Esophagus squamous epithelium (tissue), 4 donors: ENCODE measurements around the gene ARIH1.
"Not testable (repeated sequence)": the region's sequence is repeated elsewhere in the genome, so short reads cannot be mapped to it uniquely, and the experiment has no call there.

Experiments
- POLR2A ChIP-seq, 4 donors: fragments of 450-650 bp; IDR thresholded peaks; one replicate each; pipeline ENCODE4 v1.6.1; 2017; ENCODE audit warnings: antibody characterized with exemption in 4 of 4, mild to moderate bottlenecking in 4 of 4, moderate library complexity in 3 of 4
- TF ChIP-seq, protein P1 (sequence below), 6 experiments: fragments of 450-650 bp in 4 of 6; fragments of 200-600 bp in 2 of 6; sonication (generic) in 2 of 6; IDR thresholded peaks; one replicate each; pipeline ENCODE4 v1.5.1; 2016 to 2019; ENCODE audit warnings: antibody characterized with exemption in 6 of 6, mild to moderate bottlenecking in 4 of 6, moderate library complexity in 4 of 6

DNA sequence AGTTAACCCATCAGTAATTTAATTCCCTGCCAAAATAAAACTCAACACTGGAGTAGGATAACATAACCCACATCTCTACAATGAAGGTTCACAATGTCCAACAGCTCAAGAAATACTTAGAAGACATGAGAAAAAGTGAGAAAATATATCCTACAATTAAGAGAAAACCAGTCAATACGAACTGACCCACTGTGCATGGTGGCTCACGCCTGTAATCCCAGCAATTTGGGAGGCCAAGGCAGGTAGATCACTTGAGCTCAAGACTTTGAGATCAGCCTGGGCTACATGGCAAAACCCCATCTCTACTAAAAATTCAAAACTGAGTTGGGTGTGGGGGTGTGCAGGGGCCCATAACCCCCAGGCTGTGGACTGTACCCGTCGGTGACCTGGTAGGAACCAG, 149.7 kb downstream of the ARIH1 start:
- TF ChIP-seq POLR2A (IDR thresholded peaks at IDR 0.05) = not testable (repeated sequence)
- TF ChIP-seq, protein P1, sequence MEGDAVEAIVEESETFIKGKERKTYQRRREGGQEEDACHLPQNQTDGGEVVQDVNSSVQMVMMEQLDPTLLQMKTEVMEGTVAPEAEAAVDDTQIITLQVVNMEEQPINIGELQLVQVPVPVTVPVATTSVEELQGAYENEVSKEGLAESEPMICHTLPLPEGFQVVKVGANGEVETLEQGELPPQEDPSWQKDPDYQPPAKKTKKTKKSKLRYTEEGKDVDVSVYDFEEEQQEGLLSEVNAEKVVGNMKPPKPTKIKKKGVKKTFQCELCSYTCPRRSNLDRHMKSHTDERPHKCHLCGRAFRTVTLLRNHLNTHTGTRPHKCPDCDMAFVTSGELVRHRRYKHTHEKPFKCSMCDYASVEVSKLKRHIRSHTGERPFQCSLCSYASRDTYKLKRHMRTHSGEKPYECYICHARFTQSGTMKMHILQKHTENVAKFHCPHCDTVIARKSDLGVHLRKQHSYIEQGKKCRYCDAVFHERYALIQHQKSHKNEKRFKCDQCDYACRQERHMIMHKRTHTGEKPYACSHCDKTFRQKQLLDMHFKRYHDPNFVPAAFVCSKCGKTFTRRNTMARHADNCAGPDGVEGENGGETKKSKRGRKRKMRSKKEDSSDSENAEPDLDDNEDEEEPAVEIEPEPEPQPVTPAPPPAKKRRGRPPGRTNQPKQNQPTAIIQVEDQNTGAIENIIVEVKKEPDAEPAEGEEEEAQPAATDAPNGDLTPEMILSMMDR (IDR thresholded peaks at IDR 0.05) = not testable (repeated sequence)
